Activated gamma-delta T cell treated with Interleukin-2 at 50 U/mL for 16 hours (primary cell): ENCODE measurements around the gene CLUH.
"Not testable (repeated sequence)": the region's sequence is repeated elsewhere in the genome, so short reads cannot be mapped to it uniquely, and the experiment has no call there.

Source experiments
- DNase-seq: peaks from one replicate; pipeline ENCODE4 v3.0.0-alpha.2; 2020

Gene CLUH

DNA sequence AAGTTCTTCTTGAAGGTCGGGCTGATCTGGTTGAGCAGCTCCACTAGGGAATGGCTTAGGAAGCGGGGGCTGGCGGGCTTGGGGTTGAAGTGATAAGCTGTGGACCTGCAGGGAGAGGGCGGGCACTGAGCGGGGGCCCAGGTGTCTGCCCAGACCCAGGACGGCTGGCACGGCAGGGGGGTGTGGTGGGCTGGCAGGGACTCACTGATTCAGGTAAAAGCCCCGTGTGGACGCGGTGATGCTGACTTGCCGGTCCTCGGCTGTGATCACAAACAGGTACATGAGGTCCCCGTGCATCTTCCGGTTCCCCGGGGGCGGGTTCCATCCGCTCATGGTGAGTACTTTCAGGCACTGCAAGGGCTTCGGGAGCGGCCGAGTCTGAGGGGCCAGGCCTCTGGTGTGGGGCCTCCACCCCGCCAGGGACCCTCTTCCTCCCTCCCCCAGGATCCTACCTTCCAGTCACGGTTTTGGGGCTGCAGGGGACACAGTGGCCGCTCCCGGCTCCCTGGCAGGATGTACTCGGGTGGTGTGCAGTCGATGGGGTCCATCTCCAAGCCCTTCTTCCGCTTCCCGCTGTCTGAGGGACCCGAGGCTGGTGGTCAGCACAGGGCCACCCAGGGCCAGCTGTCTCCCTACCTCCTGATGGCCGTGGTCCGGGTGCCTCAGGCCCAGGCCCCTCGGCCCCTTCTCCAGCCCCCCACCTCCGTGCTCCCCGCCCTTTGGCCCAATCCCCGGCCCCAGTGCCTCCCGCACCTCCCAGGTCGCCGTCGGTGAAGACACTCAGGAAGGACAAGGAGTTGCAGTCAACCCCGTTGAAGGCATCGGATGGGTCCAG lies 10.2 kb downstream of the CLUH start:
- no peak for DNase-seq

DNA sequence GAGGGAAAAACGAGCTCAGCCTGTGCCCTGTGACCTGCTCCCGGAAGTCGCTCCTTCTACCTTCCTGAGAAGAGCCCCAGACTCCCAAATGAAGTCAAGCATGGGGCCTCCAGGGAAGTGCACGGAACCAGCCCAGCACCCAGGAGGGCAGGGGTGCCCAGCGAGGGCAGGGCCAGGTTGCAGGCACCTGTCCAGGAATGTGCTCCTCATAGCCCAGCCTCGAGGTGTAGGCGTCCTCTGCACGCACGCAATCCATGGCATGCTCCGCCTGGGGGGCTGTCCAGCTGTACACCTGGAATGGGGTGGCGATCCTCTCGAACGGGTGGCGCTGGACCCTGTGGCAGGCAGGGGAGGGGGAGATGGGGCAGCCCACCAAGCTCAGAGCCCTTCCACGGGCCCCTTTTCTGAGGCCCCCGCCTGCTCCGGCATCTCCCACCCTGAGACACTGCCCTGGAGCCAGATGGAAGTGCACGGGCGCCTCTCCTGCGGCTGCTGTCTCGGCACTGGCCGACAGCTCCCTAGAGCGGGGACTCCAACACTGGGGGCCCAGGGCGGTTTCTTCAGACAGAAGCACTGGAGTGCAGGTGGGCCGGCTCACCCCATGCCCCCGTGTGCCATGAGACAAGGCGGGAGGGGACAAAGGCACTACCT lies 10.9 kb downstream of the CLUH start:
- no peak for DNase-seq

DNA sequence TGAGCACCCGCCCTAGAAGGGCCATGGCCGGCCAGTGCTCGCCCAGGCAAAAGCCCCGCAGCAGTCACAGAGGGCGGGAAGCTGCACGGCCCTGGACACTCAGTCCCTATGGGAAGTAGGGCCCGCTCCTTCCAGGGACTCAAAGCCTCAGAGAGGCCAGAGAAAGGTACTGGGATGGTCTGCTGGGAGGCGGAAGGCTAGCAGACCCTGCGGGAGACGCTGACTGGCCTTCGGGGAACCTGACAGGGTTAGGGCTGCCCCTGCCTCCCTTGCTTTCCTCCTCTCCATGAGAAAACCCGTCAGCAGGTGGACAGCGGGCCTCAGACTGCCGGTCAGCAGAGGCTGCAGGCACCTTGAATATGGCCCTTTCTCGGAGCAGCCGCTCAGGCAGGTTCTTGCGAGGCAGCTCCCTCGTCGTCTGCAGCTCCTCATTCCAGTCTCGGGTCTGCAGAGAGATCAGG lies 11.5 kb downstream of the CLUH start:
- DNase-seq = no peak

DNA sequence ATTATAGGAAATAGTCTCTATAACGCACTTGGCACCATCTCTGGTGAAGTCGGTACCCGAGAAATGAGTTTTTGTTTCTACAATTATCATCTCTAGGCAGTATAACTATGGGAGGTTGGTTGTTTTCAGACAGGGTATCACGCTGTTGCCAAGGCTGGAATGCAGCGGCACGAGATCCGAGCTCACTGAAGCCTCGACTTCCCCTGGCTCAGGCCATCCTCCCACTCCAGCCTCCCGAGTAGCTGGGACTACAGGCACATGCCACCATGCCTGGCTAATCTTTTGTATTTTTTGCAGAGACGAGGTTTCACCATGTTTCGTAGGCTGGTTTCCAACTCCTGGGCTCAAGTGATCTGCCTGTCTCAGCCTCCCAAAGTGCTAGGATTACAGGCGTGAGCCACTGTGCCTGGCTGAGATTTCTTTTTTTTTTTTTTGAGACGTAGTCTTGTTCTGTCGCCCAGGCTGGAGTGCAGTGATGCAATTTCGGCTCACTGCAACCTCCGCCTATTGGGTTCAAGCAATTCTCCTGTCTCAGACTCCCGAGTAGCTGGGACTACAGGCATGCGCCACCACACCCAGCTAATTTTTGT lies 12.3 kb downstream of the CLUH start:
- DNase-seq = not testable (repeated sequence)

DNA sequence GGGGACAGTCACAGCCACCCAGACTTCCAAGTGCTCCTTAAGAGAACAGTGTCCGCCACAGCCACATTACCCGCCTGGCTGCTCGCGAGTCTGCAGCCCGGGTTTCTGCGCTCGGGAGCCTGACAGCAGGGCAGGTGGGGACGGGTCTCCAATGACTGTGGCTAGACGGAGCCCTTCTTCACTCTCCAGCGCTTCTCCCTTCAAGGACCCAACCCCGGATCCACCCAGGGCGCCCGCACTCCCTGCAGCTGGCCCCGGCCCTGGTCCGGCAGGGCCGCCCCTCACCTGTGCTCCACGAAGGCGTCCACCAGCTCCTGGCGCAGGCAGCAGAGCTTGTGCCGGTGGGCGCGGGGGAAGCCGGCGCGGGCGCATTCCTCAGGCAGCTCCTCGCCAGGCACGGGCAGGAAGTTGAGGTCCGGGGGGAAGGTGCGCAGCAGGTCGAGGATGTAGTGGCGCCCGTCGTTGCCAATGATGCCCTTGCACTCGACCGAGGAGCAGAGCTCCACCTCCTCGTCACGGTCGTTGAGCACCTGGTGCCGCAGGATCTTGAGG lies 13.9 kb downstream of the CLUH start:
- no peak for DNase-seq

DNA sequence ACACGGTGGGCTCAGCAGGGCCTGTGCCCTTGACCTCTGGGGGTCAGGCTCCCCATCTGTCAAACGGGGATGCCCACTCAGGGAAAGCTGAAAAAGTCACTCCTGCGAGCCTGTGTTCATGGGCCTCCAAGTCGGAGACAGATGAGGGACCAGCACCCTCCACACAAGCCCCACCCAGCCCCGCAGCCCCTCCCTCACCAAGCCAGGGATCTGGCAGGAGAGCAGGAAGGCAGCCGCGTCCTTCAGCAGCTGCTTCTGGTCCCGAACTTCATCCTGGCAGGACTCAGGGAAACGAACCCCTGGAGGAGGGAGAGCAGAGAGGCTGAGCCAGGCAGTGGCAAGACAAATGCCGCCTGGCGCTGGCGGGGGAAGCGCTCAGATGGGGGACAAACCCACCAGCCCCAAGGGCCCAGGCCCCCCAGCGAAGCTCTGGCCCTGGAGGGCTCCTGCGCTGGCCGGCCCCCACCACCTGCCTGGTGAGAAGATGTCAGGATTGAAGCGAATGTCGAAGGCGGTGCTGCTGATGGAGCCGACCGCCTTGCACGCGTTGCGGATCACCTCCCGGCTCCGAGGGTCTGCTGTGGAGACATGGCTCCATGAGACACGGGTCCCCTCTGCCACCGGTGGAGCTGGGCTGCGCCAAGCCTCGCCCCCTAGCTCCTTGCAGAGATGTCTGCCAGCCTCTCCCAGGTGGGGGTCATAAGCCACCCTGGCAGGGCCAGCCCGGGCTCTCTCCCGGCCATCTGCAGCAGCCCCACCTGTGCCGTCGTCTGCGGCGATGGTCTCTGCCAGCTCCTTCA lies 15.4 kb downstream of the CLUH start:
- no peak for DNase-seq

DNA sequence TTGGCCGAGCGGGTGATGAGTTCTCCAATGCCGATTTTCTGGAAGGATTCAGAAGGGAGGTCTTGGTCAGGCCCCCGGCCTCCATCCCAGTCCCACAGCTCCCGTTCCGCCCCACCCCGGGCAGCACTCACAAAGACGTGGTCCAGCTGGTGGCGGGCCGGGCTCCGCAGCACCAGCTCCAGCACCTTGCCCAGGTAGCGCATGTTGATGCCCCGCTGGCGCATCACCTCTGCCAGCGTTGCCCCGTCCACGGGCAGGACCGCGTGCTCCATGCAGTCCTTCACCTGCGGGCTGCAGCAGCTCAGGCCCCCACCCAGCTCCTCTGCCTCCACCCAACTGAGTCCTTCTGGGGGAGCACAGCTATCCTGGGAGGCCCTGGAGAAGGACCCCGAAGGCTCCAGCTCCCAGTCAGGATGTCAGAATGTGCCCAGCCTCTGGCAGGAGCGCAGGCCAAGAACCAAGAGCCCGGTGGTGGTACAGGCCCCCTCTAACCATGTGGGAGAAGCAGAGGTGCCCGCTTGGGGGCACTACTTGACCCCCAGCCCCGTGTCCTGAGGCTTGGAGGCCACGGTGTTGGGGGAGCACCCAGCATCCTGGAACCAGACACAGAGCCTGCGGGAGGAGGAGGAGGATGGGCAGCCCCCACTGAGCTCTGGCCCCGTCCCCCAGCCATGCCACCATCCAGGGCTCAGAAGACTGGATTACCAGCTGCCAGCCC lies 16.2 kb downstream of the CLUH start:
- no peak for DNase-seq

DNA sequence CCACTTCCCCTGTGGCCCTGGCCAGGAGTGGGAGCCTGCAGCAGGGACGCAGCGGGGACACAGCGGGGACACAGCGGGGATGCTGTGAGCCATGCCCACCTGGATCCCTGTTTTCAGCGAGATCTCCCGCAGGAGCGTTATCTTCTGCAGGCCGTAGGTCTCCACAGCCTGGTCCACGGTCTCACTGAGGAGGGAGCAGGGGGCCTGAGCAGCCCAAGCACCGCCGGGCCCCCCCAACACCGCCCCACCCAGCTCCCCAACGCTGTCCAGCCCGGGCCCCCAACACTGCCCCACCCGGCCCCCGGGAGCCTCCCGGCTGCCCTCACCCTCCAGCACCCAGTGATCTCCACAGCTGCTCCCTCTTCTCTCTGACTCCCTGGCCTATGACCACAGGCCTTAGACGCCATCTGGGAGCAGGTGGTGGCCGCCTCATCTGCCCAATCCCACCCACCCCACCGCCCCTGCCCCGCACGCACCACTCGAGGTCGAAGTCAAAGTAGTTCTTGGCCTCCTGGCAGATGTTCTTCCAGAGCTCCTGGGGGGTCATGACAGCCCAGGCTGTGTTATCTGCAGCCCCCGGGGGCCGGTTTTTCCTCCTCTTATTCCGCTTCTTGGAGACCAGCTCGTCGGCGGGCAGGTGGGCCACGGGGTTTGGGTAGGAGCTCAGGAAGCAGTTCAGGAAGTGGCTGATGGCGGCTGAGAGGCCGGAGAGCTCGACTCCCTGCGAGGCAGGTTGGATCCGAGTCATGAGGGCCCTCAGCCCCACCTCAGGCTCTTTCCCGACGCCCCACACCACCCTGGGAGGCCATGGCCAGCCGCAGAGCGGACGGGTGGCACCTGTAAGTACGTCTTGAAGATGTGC lies 17.0 kb downstream of the CLUH start:
- no peak for DNase-seq

DNA sequence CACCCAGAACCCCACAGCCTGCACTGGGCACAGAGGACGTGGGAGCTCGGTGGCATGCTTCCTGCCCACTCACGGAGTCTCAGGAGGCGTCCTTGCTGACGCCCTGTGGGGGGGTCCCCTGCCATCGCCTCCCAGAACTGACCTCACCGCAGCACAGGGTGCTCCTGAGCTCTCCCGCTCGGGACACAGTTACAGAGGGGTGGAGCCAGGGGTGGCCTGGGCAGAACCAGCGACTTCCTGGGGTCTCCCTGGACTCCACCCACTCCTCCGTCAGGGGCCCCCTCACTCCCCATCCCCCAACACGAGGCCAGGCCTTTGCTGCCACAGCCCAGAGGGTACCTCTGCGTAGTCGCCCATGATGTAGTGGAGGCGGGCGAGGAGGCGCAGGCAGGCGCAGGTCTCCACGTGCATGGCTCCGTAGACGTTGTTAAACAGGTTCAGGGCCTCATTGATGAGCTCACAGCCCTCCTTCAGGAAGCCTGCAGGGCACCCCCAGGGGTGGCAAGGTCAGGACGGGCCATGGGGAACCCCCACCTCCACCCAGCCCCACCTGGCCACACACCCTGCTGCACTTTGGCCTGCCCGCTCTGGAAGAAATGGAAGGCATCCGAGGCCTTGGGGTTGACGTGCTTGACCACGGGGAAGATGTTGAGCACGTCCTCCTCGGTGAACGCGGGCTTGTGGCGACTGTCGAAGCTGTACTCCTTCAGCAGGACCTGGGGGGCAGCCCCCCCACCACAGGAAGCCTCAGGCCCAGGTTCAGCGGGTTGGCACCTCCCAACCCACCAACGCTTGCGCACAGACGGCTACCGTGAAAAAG lies 17.8 kb downstream of the CLUH start:
- no peak for DNase-seq

DNA sequence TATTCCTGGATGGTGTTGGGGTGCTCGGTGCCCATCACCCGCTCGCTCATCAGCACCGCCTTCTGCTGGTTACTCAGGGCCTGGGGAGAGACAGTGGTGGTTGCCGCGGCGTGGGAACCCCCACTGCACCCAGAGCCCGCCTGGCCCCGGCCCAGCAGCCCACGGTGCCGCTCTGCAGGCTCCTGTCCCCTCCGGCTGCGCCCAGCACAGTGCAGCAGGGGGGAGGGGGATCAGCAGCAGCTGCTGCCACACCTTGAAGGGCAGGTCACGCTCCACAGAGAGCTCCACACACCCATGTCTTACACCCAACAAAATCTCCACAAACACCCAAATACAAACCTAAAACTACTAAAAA lies 18.8 kb downstream of the CLUH start:
- no peak for DNase-seq

DNA sequence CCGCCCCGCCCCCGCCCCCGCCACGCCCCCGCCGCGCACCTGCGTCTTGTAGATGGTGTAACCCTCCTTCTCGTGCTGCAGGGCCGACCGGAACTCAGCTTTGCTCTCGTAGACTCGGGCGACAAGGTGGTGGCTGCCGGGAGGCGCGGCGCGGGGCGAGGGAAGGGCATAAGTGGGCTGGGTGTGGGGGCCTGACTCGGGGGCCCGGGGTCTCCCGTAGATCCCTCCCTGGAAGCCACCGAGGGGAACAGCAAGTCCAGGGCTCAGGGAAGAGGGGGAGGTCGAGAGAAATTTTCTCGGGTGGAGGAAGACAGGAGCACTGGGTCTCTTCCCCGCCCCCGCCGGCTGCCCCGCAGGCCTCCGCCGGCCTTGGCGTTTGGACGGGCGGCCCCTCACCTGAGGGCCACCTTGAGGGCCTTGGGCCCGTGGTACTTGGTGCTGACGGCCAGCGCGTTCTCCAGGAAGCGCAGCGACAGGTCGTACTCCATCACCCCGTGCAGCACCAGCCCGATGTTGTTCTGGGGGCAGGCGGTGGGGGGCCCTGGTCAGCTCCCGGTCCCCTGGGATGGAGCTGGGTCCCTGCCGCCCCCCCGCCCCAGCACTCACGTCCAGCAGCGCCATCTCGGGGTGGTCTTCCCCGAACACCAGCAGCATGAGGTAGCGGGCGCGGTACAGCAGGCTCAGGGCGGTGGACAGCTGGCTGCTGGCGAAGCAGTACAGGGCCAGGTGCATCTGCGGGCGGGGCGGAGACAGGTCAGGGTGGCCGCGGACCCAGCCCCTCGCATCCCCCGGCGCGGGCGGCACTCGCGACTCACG lies 19.4 kb downstream of the CLUH start:
- no peak for DNase-seq

DNA sequence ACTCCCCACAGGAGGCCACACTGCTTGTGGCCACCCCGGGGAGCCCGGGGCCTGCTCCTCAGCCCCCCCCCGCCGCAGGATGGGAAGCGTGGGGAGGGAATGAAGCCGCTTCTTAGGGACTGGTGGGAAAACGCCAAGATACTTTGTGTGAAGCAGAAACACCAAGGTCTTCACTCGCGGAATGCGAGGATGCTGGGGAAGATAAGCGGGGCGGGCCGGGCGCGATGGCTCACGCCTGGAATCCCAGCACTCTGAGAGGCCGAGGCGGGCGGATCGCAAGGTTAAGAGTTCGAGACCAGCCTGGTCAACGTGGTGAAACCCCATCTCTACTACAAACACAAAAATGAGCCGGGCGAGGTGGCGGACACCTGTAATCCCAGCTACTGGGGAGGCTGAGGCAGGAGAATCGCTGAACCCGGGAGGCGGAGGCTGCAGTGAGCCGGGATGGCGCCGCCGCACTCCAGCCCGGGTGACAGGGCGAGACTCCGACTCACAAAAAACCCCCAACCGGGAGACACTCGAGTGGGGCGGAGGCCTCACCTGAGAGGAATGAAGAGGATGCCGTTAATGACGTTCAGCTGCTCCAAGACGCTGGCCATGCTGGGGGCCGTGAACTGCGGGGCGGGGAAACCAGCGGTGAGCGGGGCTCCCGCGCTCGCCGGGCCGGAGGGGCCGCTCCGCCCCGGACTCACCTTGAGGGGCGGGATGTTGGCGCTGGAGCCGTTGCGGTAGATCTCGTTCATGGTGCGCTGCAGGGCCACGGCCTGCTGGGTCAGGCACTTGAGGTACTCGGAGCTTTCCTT lies 20.3 kb downstream of the CLUH start:
- DNase-seq = no peak

DNA sequence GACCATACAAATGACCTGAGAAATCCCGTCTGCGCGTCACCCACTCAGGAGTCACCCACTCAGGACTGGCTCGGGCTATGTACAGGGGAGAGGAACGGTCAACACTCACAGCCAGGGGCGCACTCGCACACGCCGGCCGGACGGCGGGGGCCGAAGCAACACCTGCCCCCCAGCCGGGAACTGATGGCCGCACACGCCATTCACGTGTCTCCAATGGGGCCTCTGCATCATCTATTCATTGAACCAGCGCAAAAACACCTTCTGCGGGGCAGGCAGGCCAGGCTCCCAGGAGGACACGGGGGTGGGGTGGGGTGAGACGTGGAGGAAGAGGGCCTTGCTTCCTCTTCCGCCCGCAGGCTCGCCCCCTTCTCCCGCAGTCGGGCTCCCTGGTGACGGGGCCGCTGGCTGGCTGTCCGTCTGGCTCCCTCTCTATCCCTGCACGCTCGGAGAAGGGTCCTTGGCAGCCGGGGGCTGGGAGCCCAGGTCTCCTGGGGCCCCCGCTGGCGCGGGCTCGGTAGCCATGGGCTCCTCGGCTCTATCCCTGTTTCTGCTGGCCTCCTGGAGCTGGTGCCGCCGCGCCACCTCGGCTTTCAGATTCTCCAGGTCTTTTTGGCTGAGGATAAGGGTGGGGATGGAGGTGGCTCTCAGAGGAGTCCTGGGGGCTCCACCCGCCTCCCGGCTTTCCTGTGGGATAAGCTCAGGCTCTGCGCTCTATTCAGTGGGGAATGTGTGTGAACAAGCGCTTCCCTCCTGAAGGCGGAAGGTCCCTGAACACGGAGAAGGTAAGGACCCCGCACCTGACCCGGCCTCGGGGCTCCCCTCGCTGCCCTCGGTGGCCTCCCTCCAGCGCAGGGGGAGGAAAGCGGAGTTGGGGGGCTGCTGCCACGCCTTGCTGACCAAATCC lies 21.1 kb downstream of the CLUH start:
- no peak for DNase-seq

DNA sequence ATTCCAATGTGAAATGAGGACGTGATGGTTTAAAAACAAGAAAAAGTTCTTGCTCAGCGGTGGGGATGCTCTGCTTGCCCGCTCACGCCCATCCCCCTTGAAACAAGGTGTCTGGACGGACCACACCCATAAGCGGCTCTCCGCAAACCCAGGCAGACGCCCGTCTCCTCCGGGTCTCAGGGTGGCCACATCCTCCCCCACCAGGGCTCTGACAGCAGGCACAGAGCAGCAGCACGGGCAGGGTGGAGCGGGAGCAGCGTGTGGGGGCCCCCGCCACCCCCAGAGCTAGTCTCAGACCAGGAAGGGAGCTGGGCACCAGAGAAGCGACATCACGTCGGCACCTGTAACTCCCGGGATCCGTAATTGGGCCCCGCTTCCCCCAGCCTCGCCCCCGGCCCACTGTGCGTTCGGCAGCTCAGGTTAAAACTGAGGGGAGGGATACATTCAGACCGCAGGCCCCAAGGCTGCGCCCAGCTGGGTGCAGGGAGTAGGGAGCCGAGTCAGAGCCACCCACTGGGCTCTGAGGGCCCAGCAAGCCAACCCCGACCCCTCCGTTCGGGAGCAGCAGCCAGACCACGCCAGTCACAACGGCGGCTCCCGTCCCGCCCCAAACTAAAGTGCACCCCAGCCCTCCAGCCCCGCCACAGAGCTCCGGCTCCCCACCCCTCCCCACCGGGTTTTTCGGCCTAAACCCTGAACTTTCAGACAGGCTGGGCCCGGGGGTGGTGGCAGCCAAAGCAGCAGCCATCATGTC lies 22.0 kb downstream of the CLUH start:
- no peak for DNase-seq

DNA sequence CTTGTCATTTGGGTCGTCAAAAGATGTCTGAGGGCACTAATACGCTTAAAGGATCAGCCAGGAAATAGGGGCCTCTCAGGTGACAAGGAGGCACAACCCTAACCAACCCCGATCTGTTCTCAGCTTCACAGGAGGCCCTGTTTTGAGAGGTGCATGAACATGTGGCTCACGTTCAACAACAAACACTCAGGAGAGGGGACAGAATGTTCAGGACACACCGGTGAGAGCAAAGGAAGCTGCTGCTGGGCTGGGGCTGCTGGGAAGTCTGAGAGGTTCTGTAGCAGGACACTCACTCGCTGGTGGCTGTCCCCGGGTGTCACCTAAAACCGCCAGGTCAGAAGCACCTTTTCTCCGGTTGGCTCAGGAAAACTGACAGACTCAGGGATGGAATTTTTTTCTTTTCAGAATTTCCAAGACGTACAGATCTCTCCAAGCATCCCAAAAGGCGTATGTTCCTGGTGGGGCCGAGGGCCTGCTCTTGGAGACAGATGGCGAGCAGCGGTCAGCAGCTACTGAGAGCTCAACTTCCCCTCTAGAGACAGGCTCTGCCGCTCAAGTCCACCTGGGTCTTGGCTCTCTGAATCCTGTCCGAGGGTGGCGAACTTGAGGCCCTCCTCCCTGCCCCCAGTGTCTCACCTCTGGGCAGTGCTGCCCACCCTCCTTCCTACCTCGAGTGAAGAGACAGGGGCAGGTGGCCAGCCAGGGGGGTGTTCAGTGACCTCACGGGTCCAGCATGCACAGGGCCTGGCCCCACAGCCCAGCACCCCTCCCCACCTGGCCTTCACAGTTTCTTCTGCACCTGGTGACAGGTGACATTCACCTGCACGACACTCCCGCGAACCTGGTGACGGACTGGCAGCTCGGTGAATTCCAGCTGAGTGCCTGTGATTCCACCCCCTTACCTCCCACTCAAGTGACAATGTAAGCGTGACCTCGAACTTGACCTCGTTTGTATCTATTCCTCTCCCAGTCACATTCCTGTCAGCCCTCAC lies 22.9 kb downstream of the CLUH start:
- DNase-seq = no peak

DNA sequence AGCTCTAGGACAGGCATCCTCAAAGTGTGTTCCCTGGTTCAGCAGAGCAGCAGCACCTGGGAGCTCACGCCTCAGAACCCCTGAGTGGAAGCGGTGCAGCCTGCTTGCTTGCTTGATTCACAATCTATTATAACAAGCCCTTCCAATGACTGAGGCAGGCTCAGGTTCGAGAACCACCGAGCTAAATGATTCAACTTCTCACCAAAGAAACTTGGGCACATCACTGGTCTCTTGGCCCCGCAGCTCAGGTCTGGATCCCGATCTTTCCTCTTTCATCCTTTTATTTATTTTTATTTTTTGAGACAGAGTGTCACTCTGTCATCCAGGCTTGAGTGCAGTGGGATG lies 24.5 kb downstream of the CLUH start:
- no peak for DNase-seq
